NB4 (cell line): ENCODE results near the gene SPAST.

Experiments
- DNase-seq: peaks from one replicate; pipeline ENCODE4 v3.0.0; 2010; ENCODE audit warnings: low read depth
- H3K4me3 ChIP-seq: one replicate; pipeline ENCODE4 v1.5.1; 2011; ENCODE audit warnings: mild to moderate bottlenecking, low read depth, low read length, moderate library complexity
- CTCF ChIP-seq: IDR thresholded peaks from one replicate; pipeline ENCODE4 v1.5.1; 2012; ENCODE audit warnings: low read depth, low read length
- MAX ChIP-seq: IDR thresholded peaks from 2 replicates; pipeline ENCODE4 v1.6.1; 2011; ENCODE audit warnings: low read depth, low read length
- MYC ChIP-seq: IDR thresholded peaks from 2 replicates; pipeline ENCODE4 v1.6.1; 2011; ENCODE audit warnings: low read depth, low read length
- POLR2A ChIP-seq: IDR thresholded peaks from 2 replicates; pipeline ENCODE4 v1.6.1; 2011; ENCODE audit warnings: mild to moderate bottlenecking; ENCODE audit not compliant: insufficient read length; ENCODE audit errors: extremely low read depth

The SPAST gene

GRCh38 chr2:32067549-32067948 lies 4.2 kb downstream of the SPAST start:
- TF ChIP-seq POLR2A = no peak
- no peak for TF ChIP-seq MYC
- TF ChIP-seq MAX = no peak
- TF ChIP-seq CTCF = no peak
- H3K4me3 ChIP-seq = no peak overlapping the region
- DNase-seq = no peak

- no peak for DNase-seq
- no peak overlapping the region for H3K4me3 ChIP-seq
- TF ChIP-seq MAX = no peak
- no peak for TF ChIP-seq MYC
- TF ChIP-seq CTCF = no peak
- TF ChIP-seq POLR2A = no peak
These were observed 10.8 kb downstream of the SPAST start for GRCh38 chr2:32074134-32074506.

GRCh38 chr2:32095671-32096070 lies 32.3 kb downstream of the SPAST start:
- no peak overlapping the region for H3K4me3 ChIP-seq
- DNase-seq = no peak
- TF ChIP-seq CTCF (no peak), MAX (no peak), POLR2A (no peak), MYC (no peak)

GRCh38 chr2:32108111-32108510 lies 44.8 kb downstream of the SPAST start:
- no peak for DNase-seq
- TF ChIP-seq POLR2A (no peak), MYC (no peak), MAX (no peak), CTCF (no peak)
- no peak overlapping the region for H3K4me3 ChIP-seq

- H3K4me3 ChIP-seq = no peak overlapping the region
- no peak for DNase-seq
- TF ChIP-seq MYC (no peak), POLR2A (no peak)
These were observed 54.7 kb downstream of the SPAST start for GRCh38 chr2:32118055-32118454.

GRCh38 chr2:32119161-32119560 lies 55.8 kb downstream of the SPAST start:
- TF ChIP-seq MYC (no peak), MAX (no peak), CTCF (no peak), POLR2A (no peak)
- H3K4me3 ChIP-seq = no peak overlapping the region
- no peak for DNase-seq
